B cell (primary cell): Measurements from ENCODE around the gene ANXA10. TPM values are rescaled to one million over a fixed set of nuclear protein-coding genes. Genes with fewer than 3 reads are reported as not detected.

Experiments used
- ATAC-seq: fragments of 200-7000 bp; cut with Tn5 transposase; one replicate; pipeline ENCODE4 v1.10.0; 2021; ENCODE audit warnings: low read depth, mild to moderate bottlenecking, moderate number of reproducible peaks, moderate library complexity
- CTCF ChIA-PET: fragments of 350-600 bp; sonication (Branson Sonifier 250); formaldehyde crosslinking; loops from one replicate; lab custom pipeline; 2021; ENCODE audit warnings: antibody characterized with exemption, inconsistent platforms; lab: Charles Lee
- POLR2A ChIA-PET: fragments of 350-600 bp; sonication (Branson Sonifier 250); formaldehyde crosslinking; loops from one replicate; lab custom pipeline; 2021; ENCODE audit warnings: antibody characterized with exemption; lab: Charles Lee
- DNase-seq: peaks from one replicate; pipeline ENCODE4 v3.0.0; 2013
- H2AFZ ChIP-seq: 2 replicates; pipeline ENCODE4 v1.6.1; 2012; ENCODE audit warnings: mild to moderate bottlenecking, low read depth, low read length; ENCODE audit not compliant: insufficient read depth, poor library complexity, severe bottlenecking
- H3K27ac ChIP-seq, 2 donors: 1 replicate in 1 of 2; 2 replicates in 1 of 2; pipeline ENCODE4 v1.5.1; 2012 to 2013; ENCODE audit warnings: low read length in 2 of 2, mild to moderate bottlenecking in 2 of 2, moderate library complexity in 1 of 2
- H3K27me3 ChIP-seq, 4 experiments: fragments of 200-600 bp in 1 of 4; sonication (generic) in 1 of 4; replicated peaks in 1 of 4; 1 replicate in 2 of 4; 2 replicates in 2 of 4; pipeline versions ENCODE4 v1.6.1 to v1.7.0; 2013 to 2016; ENCODE audit warnings: low read length in 3 of 4, mild to moderate bottlenecking in 2 of 4, mixed read lengths in 1 of 4, moderate library complexity in 1 of 4; ENCODE audit not compliant: insufficient read depth in 4 of 4, control insufficient read depth in 3 of 4; ENCODE audit errors: control extremely low read depth in 1 of 4
- H3K36me3 ChIP-seq, 2 experiments: replicated peaks in 1 of 2; 1 replicate in 1 of 2; 2 replicates in 1 of 2; pipeline versions ENCODE4 v1.6.1 to v1.7.1; 2013; ENCODE audit warnings: low read length in 1 of 2; ENCODE audit not compliant: insufficient read depth in 2 of 2, control insufficient read depth in 1 of 2; ENCODE audit errors: control extremely low read depth in 1 of 2, extremely low read depth in 1 of 2
- H3K4me1 ChIP-seq, 2 donors: fragments of 200-600 bp in 1 of 2; sonication (generic) in 1 of 2; 1 replicate in 1 of 2; 2 replicates in 1 of 2; pipeline versions ENCODE4 v1.5.1 to v1.6.1; 2013 to 2017; ENCODE audit warnings: low read length in 2 of 2; ENCODE audit not compliant: control insufficient read depth in 2 of 2, insufficient read depth in 2 of 2
- H3K4me2 ChIP-seq: replicated peaks from 2 replicates; pipeline ENCODE3; 2012; ENCODE audit warnings: mild to moderate bottlenecking, low read depth, low read length; ENCODE audit not compliant: poor library complexity, severe bottlenecking
- H3K4me3 ChIP-seq, 5 experiments: fragments of 200-600 bp in 1 of 5; sonication (generic) in 1 of 5; 1 replicate in 3 of 5; 2 replicates in 2 of 5; pipeline versions ENCODE4 v1.5.1 to v1.7.0; 2011 to 2016; ENCODE audit warnings: low read length in 4 of 5, mild to moderate bottlenecking in 4 of 5, low read depth in 2 of 5, control low read depth in 1 of 5, moderate library complexity in 1 of 5; ENCODE audit not compliant: insufficient read depth in 1 of 5; ENCODE audit errors: control extremely low read depth in 1 of 5, extremely low read depth in 1 of 5
- H3K79me2 ChIP-seq: fragments of 200-600 bp; sonication (generic); one replicate; pipeline ENCODE4 v1.6.0; 2016; ENCODE audit warnings: low read length; ENCODE audit not compliant: control insufficient read depth, insufficient read depth
- H3K9ac ChIP-seq: fragments of 200-600 bp; sonication (generic); 2 replicates; pipeline ENCODE4 v1.6.1; 2017; ENCODE audit warnings: mild to moderate bottlenecking, low read length, moderate library complexity
- H3K9me3 ChIP-seq, 3 donors: one replicate each; pipeline versions ENCODE4 v1.6.1 to v1.7.1; 2013; ENCODE audit warnings: low read length in 2 of 3; ENCODE audit not compliant: control insufficient read depth in 2 of 3, insufficient read depth in 1 of 3; ENCODE audit errors: control extremely low read depth in 1 of 3
- H4K20me1 ChIP-seq: 2 replicates; pipeline ENCODE4 v1.6.0; 2012; ENCODE audit warnings: mild to moderate bottlenecking, low read length; ENCODE audit not compliant: insufficient read depth, control insufficient read depth, poor library complexity, severe bottlenecking
- H3K27ac Mint-ChIP-seq: one replicate; pipeline ENCODE4 v1.8.0; 2021; ENCODE audit warnings: mixed read lengths
- H3K27me3 Mint-ChIP-seq: one replicate; pipeline ENCODE4 v1.8.0; 2021; ENCODE audit warnings: mixed read lengths
- H3K4me1 Mint-ChIP-seq: one replicate; pipeline ENCODE4 v1.8.0; 2021; ENCODE audit warnings: mixed read lengths
- H3K4me3 Mint-ChIP-seq: one replicate; pipeline ENCODE4 v1.8.0; 2021; ENCODE audit warnings: mixed read lengths
- H3K9me3 Mint-ChIP-seq: one replicate; pipeline ENCODE4 v1.8.0; 2022; ENCODE audit warnings: mixed read lengths; ENCODE audit not compliant: insufficient read depth
- CTCF ChIP-seq: fragments of 200-600 bp; IDR thresholded peaks from one replicate; pipeline ENCODE4 v1.8.0; 2022; ENCODE audit warnings: antibody characterized with exemption, mild to moderate bottlenecking
- EZH2 ChIP-seq: IDR thresholded peaks from 2 replicates; pipeline ENCODE4 v1.6.1; 2012; ENCODE audit warnings: borderline replicate concordance, low read depth, mild to moderate bottlenecking, moderate library complexity, low read length; ENCODE audit not compliant: insufficient read depth, poor library complexity, severe bottlenecking
- WGBS: methylation state at CpG from one replicate; pipeline ENCODE4 v1.1.5; 2013; ENCODE audit warnings: missing lambda C conversion rate; ENCODE audit not compliant: insufficient coverage; 5-methylcytosine and 5-hydroxymethylcytosine counted together
- intact Hi-C: fragments of 100-400 bp; cut with micrococcal nuclease; formaldehyde crosslinking; loops from one replicate; pipeline ENCODE4 v1.10.0; 2022
- polyA plus RNA-seq: library from polyadenylated mRNA; depleted of rRNA; stranded (reverse); fragments of >200 nt; gene quantifications from 2 replicates; pipeline ENCODE4 v1.2.3, GENCODE V29; 2012
- total RNA-seq, 2 donors: library from RNA; stranded (reverse); fragments of 120-200 nt in 1 of 2; gene quantifications; 1 replicate in 1 of 2; 2 replicates in 1 of 2; pipeline versions ENCODE4 v1.2.3 to v1.2.4, GENCODE V29; 2013 to 2022

Gene ANXA10
- total and polyA plus RNA-seq, 2 donors (not counting 1 experiment from before 2014, with no cell fraction given), result not detected

- no peaks in the 10 kb centered on the region for H3K36me3 ChIP-seq
- no peak overlapping the region for H3K9ac ChIP-seq
- H2AFZ ChIP-seq, result no peak overlapping the region
- intact Hi-C loops, result no loop called here
- H3K79me2 ChIP-seq, result no peaks in the 10 kb centered on the region
- POLR2A ChIA-PET, result no interaction called here
- H3K4me1 Mint-ChIP-seq, result no peaks in the 10 kb centered on the region
- H3K4me3 Mint-ChIP-seq, result no peak overlapping the region
- no CpG with 5 or more reads among the region's 4 CpGs for WGBS
- H3K4me1 ChIP-seq, result no peaks in the 10 kb centered on the region
- DNase-seq, result no peak
- H4K20me1 ChIP-seq, result no peaks in the 10 kb centered on the region
- no peak for TF ChIP-seq EZH2
- no peak for TF ChIP-seq CTCF
- no peaks in the 10 kb centered on the region for H3K9me3 ChIP-seq
- no peaks in the 10 kb centered on the region for H3K27me3 ChIP-seq
- no peak overlapping the region for H3K27ac Mint-ChIP-seq
- H3K27me3 Mint-ChIP-seq, result no peaks in the 10 kb centered on the region
- no peak overlapping the region for H3K27ac ChIP-seq
- ATAC-seq, result no peak
- CTCF ChIA-PET, result interaction anchor here (1.0 kb wide), 1 partner anchor 20 kb away, joined by 3 read pairs; no protein-coding TSS in a partner anchor
- no peak overlapping the region for H3K4me2 ChIP-seq
- no peaks in the 10 kb centered on the region for H3K9me3 Mint-ChIP-seq
- H3K4me3 ChIP-seq, result no peak overlapping the region
Observed at GRCh38 chr4:168063031-168063430, 29.3 kb upstream of the ANXA10 start.

- TF ChIP-seq EZH2, result no peak
- TF ChIP-seq CTCF, result no peak
- intact Hi-C loops, result no loop called here
- POLR2A ChIA-PET, result no interaction called here
Observed at GRCh38 chr4:168070903-168071302, 21.4 kb upstream of the ANXA10 start.

More at GRCh38 chr4:168070903-168071302, 21.4 kb upstream of the ANXA10 start:
- WGBS, result no CpG with 5 or more reads among the region's 1 CpG
- Histone ChIP-seq H3K4me1 (no peaks in the 10 kb centered on the region), H3K9ac (no peak overlapping the region), H4K20me1 (no peaks in the 10 kb centered on the region), H2AFZ (no peak overlapping the region), H3K36me3 (no peaks in the 10 kb centered on the region), H3K9me3 (no peaks in the 10 kb centered on the region), H3K4me2 (no peak overlapping the region), H3K27ac (no peak overlapping the region), H3K4me3 (no peak overlapping the region), H3K27me3 (no peaks in the 10 kb centered on the region), H3K79me2 (no peaks in the 10 kb centered on the region)
- no peak overlapping the region for H3K27ac Mint-ChIP-seq
- peaks cover 2% of the 10 kb centered on the region for H3K9me3 Mint-ChIP-seq
- DNase-seq (no peak), ATAC-seq (no peak)
- CTCF ChIA-PET, result no interaction called here
- no peaks in the 10 kb centered on the region for H3K27me3 Mint-ChIP-seq
- H3K4me1 Mint-ChIP-seq, result no peaks in the 10 kb centered on the region
- H3K4me3 Mint-ChIP-seq, result no peak overlapping the region
